Liver (tissue), 9 donors: Measurements from ENCODE around the gene ZNF747. TPM values are rescaled to one million over a fixed set of nuclear protein-coding genes. Genes with fewer than 3 reads are reported as not detected.

Source experiments
- DNase-seq: peaks from one replicate; pipeline ENCODE4 v3.0.0-alpha.2; 2017; ENCODE audit warnings: low spot score
- H3K27ac ChIP-seq, 2 donors: one replicate each; pipeline ENCODE4 v1.7.0; 2013; ENCODE audit warnings: inconsistent platforms in 2 of 2, low read length in 2 of 2, control low read depth in 1 of 2, low read depth in 1 of 2, mild to moderate bottlenecking in 1 of 2
- H3K27me3 ChIP-seq, 4 donors: one replicate each; pipeline versions ENCODE4 v1.6.1 to v1.7.0; 2013; ENCODE audit warnings: low read length in 3 of 4, inconsistent platforms in 1 of 4, mild to moderate bottlenecking in 1 of 4, moderate library complexity in 1 of 4; ENCODE audit not compliant: control insufficient read depth in 4 of 4, insufficient read depth in 4 of 4
- H3K36me3 ChIP-seq, 4 donors: one replicate each; pipeline versions ENCODE4 v1.6.1 to v1.7.0; 2013; ENCODE audit warnings: low read length in 3 of 4, mild to moderate bottlenecking in 3 of 4, low read depth in 1 of 4, moderate library complexity in 1 of 4; ENCODE audit not compliant: control insufficient read depth in 4 of 4, insufficient read depth in 3 of 4
- H3K4me1 ChIP-seq, 4 donors: one replicate each; pipeline versions ENCODE4 v1.6.1 to v1.7.0; 2013; ENCODE audit warnings: low read length in 3 of 4, mild to moderate bottlenecking in 3 of 4, moderate library complexity in 1 of 4; ENCODE audit not compliant: control insufficient read depth in 4 of 4, insufficient read depth in 4 of 4
- H3K4me3 ChIP-seq, 3 donors: one replicate each; pipeline versions ENCODE4 v1.6.1 to v1.7.0; 2013; ENCODE audit warnings: low read length in 3 of 3, control low read depth in 1 of 3, low read depth in 1 of 3, mild to moderate bottlenecking in 1 of 3
- H3K9ac ChIP-seq, 2 donors: one replicate each; pipeline ENCODE4 v1.7.0; 2013; ENCODE audit warnings: low read length in 2 of 2, mild to moderate bottlenecking in 2 of 2, moderate library complexity in 2 of 2, control low read depth in 1 of 2, low read depth in 1 of 2
- H3K9me3 ChIP-seq, 4 donors: one replicate each; pipeline versions ENCODE4 v1.6.1 to v1.7.0; 2013; ENCODE audit warnings: low read length in 3 of 4; ENCODE audit not compliant: control insufficient read depth in 4 of 4
- ATF3 ChIP-seq: IDR thresholded peaks from 2 replicates; pipeline ENCODE4 v1.6.1; 2016; ENCODE audit warnings: antibody characterized with exemption
- EGR1 ChIP-seq, 2 donors: IDR thresholded peaks; 2 replicates each; pipeline ENCODE4 v1.6.1; 2016 to 2018; ENCODE audit warnings: antibody characterized with exemption in 2 of 2, low read depth in 2 of 2
- FOXA1 ChIP-seq: IDR thresholded peaks from 2 replicates; pipeline ENCODE4 v1.6.1; 2016; ENCODE audit warnings: antibody characterized with exemption
- FOXA2 ChIP-seq: IDR thresholded peaks from 2 replicates; pipeline ENCODE4 v1.6.1; 2016; ENCODE audit warnings: antibody characterized with exemption
- GABPA ChIP-seq, 2 donors: IDR thresholded peaks in 1 of 2; conservative IDR thresholded peaks in 1 of 2; 2 replicates each; pipeline ENCODE4 v1.6.1; 2016; ENCODE audit warnings: antibody characterized with exemption in 2 of 2, mild to moderate bottlenecking in 1 of 2, moderate library complexity in 1 of 2
- HNF4A ChIP-seq, 2 donors: conservative IDR thresholded peaks; 2 replicates each; pipeline ENCODE4 v1.6.1; 2016; ENCODE audit warnings: antibody characterized with exemption in 2 of 2, mild to moderate bottlenecking in 2 of 2
- HNF4G ChIP-seq: IDR thresholded peaks from 2 replicates; pipeline ENCODE4 v1.6.1; 2016; ENCODE audit warnings: antibody characterized with exemption
- JUND ChIP-seq, 2 donors: IDR thresholded peaks; 2 replicates each; pipeline ENCODE4 v1.6.1; 2016; ENCODE audit warnings: antibody characterized with exemption in 2 of 2
- NR2F2 ChIP-seq: IDR thresholded peaks from 2 replicates; pipeline ENCODE4 v1.6.1; 2016; ENCODE audit warnings: antibody characterized with exemption
- RAD21 ChIP-seq, 2 donors: IDR thresholded peaks; 2 replicates each; pipeline ENCODE4 v1.6.1; 2016; ENCODE audit warnings: antibody characterized with exemption in 2 of 2, mild to moderate bottlenecking in 2 of 2
- RXRA ChIP-seq, 2 donors: IDR thresholded peaks; 2 replicates each; pipeline ENCODE4 v1.6.1; 2017 to 2018; ENCODE audit warnings: antibody characterized with exemption in 2 of 2, mild to moderate bottlenecking in 1 of 2
- SP1 ChIP-seq: IDR thresholded peaks from 2 replicates; pipeline ENCODE4 v1.6.1; 2018; ENCODE audit warnings: antibody characterized with exemption, mild to moderate bottlenecking
- TAF1 ChIP-seq: conservative IDR thresholded peaks from 2 replicates; pipeline ENCODE4 v1.6.1; 2016; ENCODE audit warnings: antibody characterized with exemption, mild to moderate bottlenecking
- YY1 ChIP-seq: IDR thresholded peaks from 2 replicates; pipeline ENCODE4 v1.6.1; 2016; ENCODE audit warnings: antibody characterized with exemption, mild to moderate bottlenecking
- WGBS: extraction: QIAGEN DNeasy Blood & Tissue Kit; methylation state at CpG from one replicate; pipeline ENCODE4 v1.1.7; 2013; 5-methylcytosine and 5-hydroxymethylcytosine counted together
- polyA plus RNA-seq, 2 donors: library from polyadenylated mRNA; stranded (reverse) in 1 of 2; unstranded in 1 of 2; fragments of 200-250 nt in 1 of 2; fragments of >200 nt in 1 of 2; fragmentation: Nextera tagmentation in 1 of 2; extraction: Ambion mirVana in 1 of 2; gene quantifications; one replicate each; pipeline versions ENCODE4 v1.2.1 to v1.2.3, GENCODE V29; 2013 to 2015
- total RNA-seq, 2 donors: library from RNA; depleted of rRNA; stranded (reverse); fragments of >200 nt; gene quantifications; one replicate each; pipeline ENCODE4 v1.2.3, GENCODE V29; 2014
- TF ChIP-seq, protein P1 (sequence below): fragments of 150-350 bp; IDR thresholded peaks from 2 replicates; pipeline ENCODE4 v1.5.1; 2017; ENCODE audit warnings: improper control_type of control experiment, low read depth, low read length; ENCODE audit not compliant: missing input control
- TF ChIP-seq, protein P2 (sequence below): IDR thresholded peaks from 2 replicates; pipeline ENCODE4 v1.6.1; 2016; ENCODE audit warnings: antibody characterized with exemption, mild to moderate bottlenecking
- TF ChIP-seq, protein P3 (sequence below): IDR thresholded peaks from 2 replicates; pipeline ENCODE4 v1.6.1; 2016; ENCODE audit warnings: antibody characterized with exemption
- TF ChIP-seq, protein P4 (sequence below): IDR thresholded peaks from 2 replicates; pipeline ENCODE4 v1.6.1; 2016; ENCODE audit warnings: antibody characterized with exemption
- donor health status: healthy.
- donor health status: healthy.
- donor health status: healthy.
- donor health status: healthy.
- donor health status: healthy.

Gene ZNF747
- total and polyA plus RNA-seq, 4 donors, result 3.8 to 10.5 (median 6.5) TPM

DNA sequence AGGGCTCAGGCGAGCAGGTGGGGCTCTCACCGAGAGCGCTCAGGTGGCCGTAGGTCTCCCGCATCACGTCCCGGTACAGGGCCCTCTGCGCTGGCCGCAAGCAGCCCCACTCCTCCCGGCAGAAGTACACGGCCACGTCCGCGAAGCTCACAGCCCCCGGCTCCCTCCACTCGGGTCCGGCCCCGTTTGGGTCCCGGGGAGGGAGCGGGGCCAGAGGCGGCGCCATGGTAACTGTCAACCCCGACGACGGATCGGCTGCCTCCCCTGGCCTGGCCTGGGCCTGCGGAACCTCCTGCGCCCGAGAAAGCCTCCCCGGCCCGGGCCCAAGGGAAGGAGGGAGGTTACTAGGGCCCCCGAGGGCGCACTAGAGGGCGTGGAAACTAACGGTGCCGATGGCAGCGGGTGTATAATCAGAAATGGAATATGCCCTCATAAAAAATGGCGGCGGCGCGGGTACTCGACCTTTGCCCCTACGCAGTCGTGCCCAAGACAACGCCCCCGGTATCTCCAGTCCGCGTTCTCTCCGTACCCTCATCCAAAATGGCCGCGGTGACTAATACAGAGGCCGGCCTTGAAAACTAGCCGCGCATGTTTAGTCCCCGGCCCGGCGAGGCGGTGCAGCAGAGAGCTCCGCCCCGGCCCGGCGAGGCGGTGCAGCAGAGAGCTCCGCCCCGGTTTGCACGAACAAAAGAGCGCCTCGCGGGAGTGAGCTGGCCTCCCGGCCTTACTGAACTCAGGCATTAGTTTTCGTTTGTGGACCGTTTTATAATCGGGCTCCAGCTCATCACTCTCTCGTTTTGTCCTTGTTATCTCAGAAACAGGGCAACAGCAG lies 23.5 kb upstream of the ZNF747 start, which contains the start of gene ZNF764 (continued):
- TF ChIP-seq, protein P1, sequence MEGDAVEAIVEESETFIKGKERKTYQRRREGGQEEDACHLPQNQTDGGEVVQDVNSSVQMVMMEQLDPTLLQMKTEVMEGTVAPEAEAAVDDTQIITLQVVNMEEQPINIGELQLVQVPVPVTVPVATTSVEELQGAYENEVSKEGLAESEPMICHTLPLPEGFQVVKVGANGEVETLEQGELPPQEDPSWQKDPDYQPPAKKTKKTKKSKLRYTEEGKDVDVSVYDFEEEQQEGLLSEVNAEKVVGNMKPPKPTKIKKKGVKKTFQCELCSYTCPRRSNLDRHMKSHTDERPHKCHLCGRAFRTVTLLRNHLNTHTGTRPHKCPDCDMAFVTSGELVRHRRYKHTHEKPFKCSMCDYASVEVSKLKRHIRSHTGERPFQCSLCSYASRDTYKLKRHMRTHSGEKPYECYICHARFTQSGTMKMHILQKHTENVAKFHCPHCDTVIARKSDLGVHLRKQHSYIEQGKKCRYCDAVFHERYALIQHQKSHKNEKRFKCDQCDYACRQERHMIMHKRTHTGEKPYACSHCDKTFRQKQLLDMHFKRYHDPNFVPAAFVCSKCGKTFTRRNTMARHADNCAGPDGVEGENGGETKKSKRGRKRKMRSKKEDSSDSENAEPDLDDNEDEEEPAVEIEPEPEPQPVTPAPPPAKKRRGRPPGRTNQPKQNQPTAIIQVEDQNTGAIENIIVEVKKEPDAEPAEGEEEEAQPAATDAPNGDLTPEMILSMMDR, result no peak
- TF ChIP-seq NR2F2 (peak; percentile 98), EGR1 (IDR thresholded peaks at IDR 0.05; ENCODE audit: low read depth in 2 of 2) (peak; percentile 94 to 96), TAF1 (peak; percentile 55), RAD21 (IDR thresholded peaks at IDR 0.05) (peak; percentile 58 to 65)
- TF ChIP-seq, protein P2, sequence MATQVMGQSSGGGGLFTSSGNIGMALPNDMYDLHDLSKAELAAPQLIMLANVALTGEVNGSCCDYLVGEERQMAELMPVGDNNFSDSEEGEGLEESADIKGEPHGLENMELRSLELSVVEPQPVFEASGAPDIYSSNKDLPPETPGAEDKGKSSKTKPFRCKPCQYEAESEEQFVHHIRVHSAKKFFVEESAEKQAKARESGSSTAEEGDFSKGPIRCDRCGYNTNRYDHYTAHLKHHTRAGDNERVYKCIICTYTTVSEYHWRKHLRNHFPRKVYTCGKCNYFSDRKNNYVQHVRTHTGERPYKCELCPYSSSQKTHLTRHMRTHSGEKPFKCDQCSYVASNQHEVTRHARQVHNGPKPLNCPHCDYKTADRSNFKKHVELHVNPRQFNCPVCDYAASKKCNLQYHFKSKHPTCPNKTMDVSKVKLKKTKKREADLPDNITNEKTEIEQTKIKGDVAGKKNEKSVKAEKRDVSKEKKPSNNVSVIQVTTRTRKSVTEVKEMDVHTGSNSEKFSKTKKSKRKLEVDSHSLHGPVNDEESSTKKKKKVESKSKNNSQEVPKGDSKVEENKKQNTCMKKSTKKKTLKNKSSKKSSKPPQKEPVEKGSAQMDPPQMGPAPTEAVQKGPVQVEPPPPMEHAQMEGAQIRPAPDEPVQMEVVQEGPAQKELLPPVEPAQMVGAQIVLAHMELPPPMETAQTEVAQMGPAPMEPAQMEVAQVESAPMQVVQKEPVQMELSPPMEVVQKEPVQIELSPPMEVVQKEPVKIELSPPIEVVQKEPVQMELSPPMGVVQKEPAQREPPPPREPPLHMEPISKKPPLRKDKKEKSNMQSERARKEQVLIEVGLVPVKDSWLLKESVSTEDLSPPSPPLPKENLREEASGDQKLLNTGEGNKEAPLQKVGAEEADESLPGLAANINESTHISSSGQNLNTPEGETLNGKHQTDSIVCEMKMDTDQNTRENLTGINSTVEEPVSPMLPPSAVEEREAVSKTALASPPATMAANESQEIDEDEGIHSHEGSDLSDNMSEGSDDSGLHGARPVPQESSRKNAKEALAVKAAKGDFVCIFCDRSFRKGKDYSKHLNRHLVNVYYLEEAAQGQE, result peak; percentile 90
- TF ChIP-seq, protein P3, sequence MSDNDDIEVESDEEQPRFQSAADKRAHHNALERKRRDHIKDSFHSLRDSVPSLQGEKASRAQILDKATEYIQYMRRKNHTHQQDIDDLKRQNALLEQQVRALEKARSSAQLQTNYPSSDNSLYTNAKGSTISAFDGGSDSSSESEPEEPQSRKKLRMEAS, result peak; percentile 79

DNA sequence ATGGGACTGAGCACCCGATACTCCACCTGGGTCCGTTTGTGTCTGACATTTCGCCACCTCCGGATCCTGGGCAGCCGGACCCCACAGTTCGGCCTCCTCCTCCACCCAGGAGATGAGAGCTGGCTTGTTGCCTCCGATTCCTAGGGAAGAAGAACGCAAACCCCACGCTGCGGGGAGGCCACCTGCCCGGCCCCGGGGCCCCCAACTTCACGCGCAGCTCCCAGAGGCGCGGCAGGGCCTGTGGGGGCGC lies 23.0 kb upstream of the ZNF747 start:
- Histone ChIP-seq H3K27me3 (no peaks in the 10 kb centered on the region), H3K36me3 (peaks cover 6 to 11% (median 8%) of the 10 kb centered on the region in 4 donors), H3K9me3 (no peaks in the 10 kb centered on the region), H3K4me1 (peaks cover 2 to 21% (median 11%) of the 10 kb centered on the region in 4 donors), H3K4me3 (peak overlapping the region; percentile 68 to 83 (median 68)), H3K9ac (peak overlapping the region; percentile 44 to 52), H3K27ac (peak overlapping the region; percentile 91 to 94)
- TF ChIP-seq HNF4G (no peak), EGR1 (IDR thresholded peaks at IDR 0.05; ENCODE audit: low read depth in 2 of 2) (no peak), YY1 (no peak), NR2F2 (no peak)
- TF ChIP-seq, protein P3, result no peak
- DNase-seq, result no peak
- 0% methylated on average over 17 of the region's 17 CpGs for WGBS

DNA sequence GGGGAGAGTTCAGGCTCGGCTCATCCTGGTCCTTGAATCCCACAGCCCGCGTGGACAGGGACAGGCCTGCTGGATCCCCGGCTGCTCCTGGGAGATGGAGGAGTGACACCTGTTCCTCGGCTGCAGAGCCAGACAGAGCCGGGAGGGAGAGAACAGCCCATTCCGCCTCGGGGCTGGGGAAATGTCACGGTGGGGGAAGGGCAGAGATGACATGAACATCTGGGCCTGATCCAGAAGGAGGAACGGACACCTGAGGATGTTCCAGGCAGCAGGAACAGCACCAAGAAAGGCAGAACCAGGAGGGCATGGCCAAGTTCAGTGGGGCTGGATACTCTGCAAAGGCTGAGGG lies 21.4 kb upstream of the ZNF747 start:
- Histone ChIP-seq H3K27me3 (no peaks in the 10 kb centered on the region), H3K36me3 (peaks cover 6 to 11% (median 8%) of the 10 kb centered on the region in 4 donors), H3K9me3 (no peaks in the 10 kb centered on the region), H3K4me1 (peaks cover 2 to 17% (median 10%) of the 10 kb centered on the region in 4 donors), H3K9ac (no peak overlapping the region), H3K4me3 (no peak overlapping the region), H3K27ac (no peak overlapping the region)
- no peak for DNase-seq
- 75% methylated on average over 10 of the region's 10 CpGs for whole genome bisulfite sequencing
- TF ChIP-seq JUND (IDR thresholded peaks at IDR 0.05) (no peak), HNF4A (conservative IDR thresholded peaks at IDR 0.05) (no peak), GABPA (IDR thresholded peaks at IDR 0.05 in 1 of 2, conservative IDR thresholded peaks at IDR 0.05 in 1 of 2) (no peak), ATF3 (no peak), TAF1 (no peak), EGR1 (IDR thresholded peaks at IDR 0.05; ENCODE audit: low read depth in 2 of 2) (no peak), HNF4G (no peak), NR2F2 (no peak), SP1 (no peak), RAD21 (IDR thresholded peaks at IDR 0.05) (no peak), FOXA2 (no peak), RXRA (IDR thresholded peaks at IDR 0.05) (no peak), FOXA1 (no peak)
- TF ChIP-seq, protein P4, sequence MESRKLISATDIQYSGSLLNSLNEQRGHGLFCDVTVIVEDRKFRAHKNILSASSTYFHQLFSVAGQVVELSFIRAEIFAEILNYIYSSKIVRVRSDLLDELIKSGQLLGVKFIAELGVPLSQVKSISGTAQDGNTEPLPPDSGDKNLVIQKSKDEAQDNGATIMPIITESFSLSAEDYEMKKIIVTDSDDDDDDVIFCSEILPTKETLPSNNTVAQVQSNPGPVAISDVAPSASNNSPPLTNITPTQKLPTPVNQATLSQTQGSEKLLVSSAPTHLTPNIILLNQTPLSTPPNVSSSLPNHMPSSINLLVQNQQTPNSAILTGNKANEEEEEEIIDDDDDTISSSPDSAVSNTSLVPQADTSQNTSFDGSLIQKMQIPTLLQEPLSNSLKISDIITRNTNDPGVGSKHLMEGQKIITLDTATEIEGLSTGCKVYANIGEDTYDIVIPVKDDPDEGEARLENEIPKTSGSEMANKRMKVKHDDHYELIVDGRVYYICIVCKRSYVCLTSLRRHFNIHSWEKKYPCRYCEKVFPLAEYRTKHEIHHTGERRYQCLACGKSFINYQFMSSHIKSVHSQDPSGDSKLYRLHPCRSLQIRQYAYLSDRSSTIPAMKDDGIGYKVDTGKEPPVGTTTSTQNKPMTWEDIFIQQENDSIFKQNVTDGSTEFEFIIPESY, result no peak
- TF ChIP-seq, protein P1, result no peak
